ENCODE results near the gene CLCN2. TPM values are rescaled to one million over a fixed set of nuclear protein-coding genes. Genes with fewer than 3 reads are reported as not detected.

CLCN2 gene
- total and polyA plus RNA-seq, 10 donors = 1.6 to 6.4 (median 3.7) TPM

DNA sequence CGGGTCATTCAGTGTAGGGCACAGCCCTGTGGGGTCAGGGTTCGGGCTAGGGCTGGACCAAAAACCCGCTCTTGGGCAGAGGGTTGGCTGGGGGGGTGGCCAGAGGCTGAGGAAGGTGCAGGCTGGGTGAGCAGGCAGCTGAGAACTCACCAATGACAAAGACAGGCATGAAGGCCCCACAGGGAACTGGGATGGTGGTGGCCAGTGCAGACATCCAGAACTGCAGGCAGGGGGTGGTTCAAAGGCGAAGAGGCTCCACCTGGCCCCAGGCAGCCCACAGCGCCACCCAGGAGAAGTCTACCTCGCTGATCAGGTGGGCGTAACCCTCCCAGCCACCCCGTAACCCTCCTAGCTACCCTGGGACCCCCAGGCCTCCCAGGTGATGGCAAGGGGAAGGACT, 6.7 kb downstream of the CLCN2 start:
- Histone ChIP-seq H3K4me3 (no peak overlapping the region), H3K36me3 (peaks cover 0 to 15% (median 0%) of the 10 kb centered on the region in 6 donors), H3K9me3 (no peaks in the 10 kb centered on the region), H3K27me3 (replicated peaks in 1 of 7) (no peaks in the 10 kb centered on the region), H3K27ac (no peak overlapping the region), H3K4me1 (peaks cover 0 to 29% (median 13%) of the 10 kb centered on the region in 6 donors)
- TF ChIP-seq POLR2A (IDR thresholded peaks at IDR 0.05) (no peak), CTCF (IDR thresholded peaks at IDR 0.05 in 8 of 11, conservative IDR thresholded peaks at IDR 0.05 in 3 of 11) (no peak), POLR2AphosphoS5 (IDR thresholded peaks at IDR 0.05) (no peak)
- intact Hi-C loops (cut with DNase I; ENCODE audit: low total_unique reads) = no loop called here
- no peak for DNase-seq
- WGBS, 5 donors = 75 to 85% (median 82%) methylated on average over 7 to 8 of the region's 8 CpGs

DNA sequence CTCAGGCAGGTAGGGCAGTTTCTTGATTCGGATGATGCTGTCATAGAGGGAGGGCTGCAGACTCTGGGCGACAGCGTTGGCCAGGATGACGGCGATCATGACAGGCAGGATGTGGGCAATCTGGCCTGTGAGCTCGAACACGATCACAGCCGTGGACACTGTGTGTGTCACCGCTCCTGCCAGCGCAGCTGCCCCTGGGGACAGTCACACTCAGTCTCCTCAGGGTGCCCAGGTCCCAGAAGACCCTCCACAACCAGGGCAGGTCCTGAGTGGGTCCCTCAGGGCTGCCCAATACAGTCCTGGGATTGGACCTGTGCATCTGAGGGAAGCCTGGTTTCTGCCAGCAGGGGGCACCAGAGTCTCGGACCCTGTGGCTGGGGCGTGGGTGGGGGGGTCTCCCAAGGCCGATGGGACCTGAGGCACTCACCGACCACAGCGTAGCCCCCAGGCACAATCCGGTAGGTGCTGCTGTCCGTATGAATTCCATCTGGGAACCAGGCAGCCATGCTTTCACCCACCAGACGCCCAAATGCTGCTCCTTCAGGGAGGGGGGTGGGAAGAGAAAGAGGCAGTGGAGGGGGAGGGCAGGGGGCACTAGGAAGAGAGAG, 7.2 kb downstream of the CLCN2 start:
- TF ChIP-seq POLR2A (IDR thresholded peaks at IDR 0.05) (no peak), CTCF (IDR thresholded peaks at IDR 0.05 in 8 of 11, conservative IDR thresholded peaks at IDR 0.05 in 3 of 11) (peak; percentile 47 to 89 (median 69))
- 37 to 48% (median 42%) methylated on average over 9 to 18 of the region's 18 CpGs for WGBS, 5 donors
- no peak for DNase-seq

GRCh38 chr3:184353546-184353941, 7.9 kb downstream of the CLCN2 start:
- intact Hi-C loops (cut with DNase I; ENCODE audit: low total_unique reads) = no loop called here
- Histone ChIP-seq H3K4me3 (no peak overlapping the region), H3K27ac (no peak overlapping the region), H3K4me1 (peaks cover 0 to 19% (median 8%) of the 10 kb centered on the region in 6 donors), H3K9me3 (no peaks in the 10 kb centered on the region), H3K27me3 (replicated peaks in 1 of 7) (no peaks in the 10 kb centered on the region), H3K36me3 (peaks cover 0 to 15% (median 0%) of the 10 kb centered on the region in 6 donors)
- TF ChIP-seq POLR2A (IDR thresholded peaks at IDR 0.05) (no peak), CTCF (IDR thresholded peaks at IDR 0.05 in 8 of 11, conservative IDR thresholded peaks at IDR 0.05 in 3 of 11) (no peak), POLR2AphosphoS5 (IDR thresholded peaks at IDR 0.05) (no peak)
- 84 to 96% (median 93%) methylated on average over 6 to 11 of the region's 11 CpGs for WGBS, 5 donors
- no peak for DNase-seq

More for the DNA sequence above, 7.2 kb downstream of the CLCN2 start:
- Histone ChIP-seq H3K9me3 (no peaks in the 10 kb centered on the region), H3K4me3 (peak overlapping the region in 1 of 8 donors; percentile 17), H3K27ac (no peak overlapping the region), H3K27me3 (replicated peaks in 1 of 7) (no peaks in the 10 kb centered on the region), H3K4me1 (peaks cover 0 to 25% (median 11%) of the 10 kb centered on the region in 6 donors), H3K36me3 (peaks cover 0 to 15% (median 0%) of the 10 kb centered on the region in 6 donors)
- intact Hi-C loops (cut with DNase I; ENCODE audit: low total_unique reads) = no loop called here

DNA sequence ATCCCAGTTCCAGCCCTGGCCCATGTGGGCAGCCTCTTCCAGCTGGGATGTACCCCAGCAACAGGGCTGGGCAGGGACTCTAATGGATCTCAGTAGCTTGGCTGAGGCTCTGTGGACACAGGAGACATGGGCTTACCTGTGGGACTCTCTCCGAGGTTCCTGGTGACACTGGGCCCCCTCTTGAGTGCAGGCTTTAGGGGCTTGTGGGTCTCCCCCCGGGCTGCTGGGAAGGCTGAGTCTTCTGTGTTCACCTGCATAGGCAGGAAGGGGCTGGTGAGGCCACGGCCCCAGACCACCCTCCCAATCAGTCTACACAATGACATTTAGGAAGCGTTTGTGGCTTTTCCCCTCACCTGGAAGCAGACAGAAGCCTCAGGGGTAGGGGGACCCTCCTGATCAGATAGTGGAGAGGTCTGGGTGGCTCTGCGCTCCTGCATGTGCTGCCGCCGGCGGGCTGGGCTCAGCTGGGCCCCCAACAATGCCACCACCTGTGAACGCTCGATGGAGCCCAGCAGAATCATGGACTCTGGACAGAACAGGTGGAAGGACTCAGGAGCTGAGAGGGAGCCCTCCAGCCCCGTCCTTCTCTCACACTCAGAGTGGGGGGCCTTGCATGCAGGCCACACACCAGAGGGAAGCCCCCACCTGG, 8.4 kb downstream of the CLCN2 start:
- Histone ChIP-seq H3K27me3 (replicated peaks in 1 of 7) (no peaks in the 10 kb centered on the region), H3K9me3 (no peaks in the 10 kb centered on the region), H3K27ac (no peak overlapping the region), H3K4me1 (peaks cover 0 to 17% (median 7%) of the 10 kb centered on the region in 6 donors), H3K36me3 (peaks cover 0 to 15% (median 0%) of the 10 kb centered on the region in 6 donors), H3K4me3 (no peak overlapping the region)
- TF ChIP-seq CTCF (IDR thresholded peaks at IDR 0.05 in 8 of 11, conservative IDR thresholded peaks at IDR 0.05 in 3 of 11) (no peak), POLR2AphosphoS5 (IDR thresholded peaks at IDR 0.05) (no peak), POLR2A (IDR thresholded peaks at IDR 0.05) (no peak)
- WGBS, 5 donors = 70 to 93% (median 90%) methylated on average over 2 to 11 of the region's 11 CpGs
- DNase-seq = no peak
- intact Hi-C loops (cut with DNase I; ENCODE audit: low total_unique reads) = no loop called here

Data from spleen (tissue), 11 donors.